ENCODE data around the gene ARHGEF28.

DNA sequence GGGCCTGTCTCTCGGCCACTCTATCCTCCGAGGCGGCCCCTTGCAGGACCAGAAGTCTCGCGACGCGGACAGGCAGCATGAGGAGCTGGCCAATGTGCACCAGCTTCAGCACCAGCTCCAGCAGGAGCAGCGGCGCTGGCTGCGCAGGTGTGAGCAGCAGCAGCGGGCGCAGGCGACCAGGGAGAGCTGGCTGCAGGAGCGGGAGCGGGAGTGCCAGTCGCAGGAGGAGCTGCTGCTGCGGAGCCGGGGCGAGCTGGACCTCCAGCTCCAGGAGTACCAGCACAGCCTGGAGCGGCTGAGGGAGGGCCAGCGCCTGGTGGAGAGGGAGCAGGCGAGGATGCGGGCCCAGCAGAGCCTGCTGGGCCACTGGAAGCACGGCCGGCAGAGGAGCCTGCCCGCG, 283.5 kb downstream of the ARHGEF28 start:
- TF ChIP-seq LARP7 (IDR thresholded peaks at IDR 0.05) (no peak), CREM (IDR thresholded peaks at IDR 0.05; ENCODE audit: low read depth) (no peak), BACH1 (IDR thresholded peaks at IDR 0.05; ENCODE audit: borderline replicate concordance) (no peak), POLR2A (IDR thresholded peaks at IDR 0.05; ENCODE audit: low read depth, low read length) (no peak), POLR2AphosphoS5 (IDR thresholded peaks at IDR 0.05; ENCODE audit: low read length) (no peak), EP300 (IDR thresholded peaks at IDR 0.05; ENCODE audit: borderline replicate concordance in 1 of 2, control insufficient read depth in 1 of 2, low read depth in 2 of 2, low read length in 2 of 2) (no peak), TARDBP (IDR thresholded peaks at IDR 0.05; ENCODE audit: borderline replicate concordance) (no peak), MEF2A (IDR thresholded peaks at IDR 0.05; ENCODE audit: insufficient read depth, low read depth, low read length) (no peak), PAX5 (IDR thresholded peaks at IDR 0.05; ENCODE audit: borderline replicate concordance, low read depth, low read length) (no peak), CBX3 (IDR thresholded peaks at IDR 0.05; ENCODE audit: borderline replicate concordance, low read depth) (no peak)
- TF ChIP-seq, protein P1, sequence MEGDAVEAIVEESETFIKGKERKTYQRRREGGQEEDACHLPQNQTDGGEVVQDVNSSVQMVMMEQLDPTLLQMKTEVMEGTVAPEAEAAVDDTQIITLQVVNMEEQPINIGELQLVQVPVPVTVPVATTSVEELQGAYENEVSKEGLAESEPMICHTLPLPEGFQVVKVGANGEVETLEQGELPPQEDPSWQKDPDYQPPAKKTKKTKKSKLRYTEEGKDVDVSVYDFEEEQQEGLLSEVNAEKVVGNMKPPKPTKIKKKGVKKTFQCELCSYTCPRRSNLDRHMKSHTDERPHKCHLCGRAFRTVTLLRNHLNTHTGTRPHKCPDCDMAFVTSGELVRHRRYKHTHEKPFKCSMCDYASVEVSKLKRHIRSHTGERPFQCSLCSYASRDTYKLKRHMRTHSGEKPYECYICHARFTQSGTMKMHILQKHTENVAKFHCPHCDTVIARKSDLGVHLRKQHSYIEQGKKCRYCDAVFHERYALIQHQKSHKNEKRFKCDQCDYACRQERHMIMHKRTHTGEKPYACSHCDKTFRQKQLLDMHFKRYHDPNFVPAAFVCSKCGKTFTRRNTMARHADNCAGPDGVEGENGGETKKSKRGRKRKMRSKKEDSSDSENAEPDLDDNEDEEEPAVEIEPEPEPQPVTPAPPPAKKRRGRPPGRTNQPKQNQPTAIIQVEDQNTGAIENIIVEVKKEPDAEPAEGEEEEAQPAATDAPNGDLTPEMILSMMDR (IDR thresholded peaks at IDR 0.05 in 2 of 3, conservative IDR thresholded peaks at IDR 0.05 in 1 of 3; ENCODE audit: control insufficient read depth in 2 of 3, extremely low read depth in 1 of 3, insufficient read depth in 1 of 3, low read depth in 3 of 3, low read length in 3 of 3), result no peak
- TF ChIP-seq, protein P2, sequence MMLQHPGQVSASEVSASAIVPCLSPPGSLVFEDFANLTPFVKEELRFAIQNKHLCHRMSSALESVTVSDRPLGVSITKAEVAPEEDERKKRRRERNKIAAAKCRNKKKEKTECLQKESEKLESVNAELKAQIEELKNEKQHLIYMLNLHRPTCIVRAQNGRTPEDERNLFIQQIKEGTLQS (IDR thresholded peaks at IDR 0.05; ENCODE audit: borderline replicate concordance, extremely low read depth, low read depth, low read length), result no peak
- TF ChIP-seq, protein P3, sequence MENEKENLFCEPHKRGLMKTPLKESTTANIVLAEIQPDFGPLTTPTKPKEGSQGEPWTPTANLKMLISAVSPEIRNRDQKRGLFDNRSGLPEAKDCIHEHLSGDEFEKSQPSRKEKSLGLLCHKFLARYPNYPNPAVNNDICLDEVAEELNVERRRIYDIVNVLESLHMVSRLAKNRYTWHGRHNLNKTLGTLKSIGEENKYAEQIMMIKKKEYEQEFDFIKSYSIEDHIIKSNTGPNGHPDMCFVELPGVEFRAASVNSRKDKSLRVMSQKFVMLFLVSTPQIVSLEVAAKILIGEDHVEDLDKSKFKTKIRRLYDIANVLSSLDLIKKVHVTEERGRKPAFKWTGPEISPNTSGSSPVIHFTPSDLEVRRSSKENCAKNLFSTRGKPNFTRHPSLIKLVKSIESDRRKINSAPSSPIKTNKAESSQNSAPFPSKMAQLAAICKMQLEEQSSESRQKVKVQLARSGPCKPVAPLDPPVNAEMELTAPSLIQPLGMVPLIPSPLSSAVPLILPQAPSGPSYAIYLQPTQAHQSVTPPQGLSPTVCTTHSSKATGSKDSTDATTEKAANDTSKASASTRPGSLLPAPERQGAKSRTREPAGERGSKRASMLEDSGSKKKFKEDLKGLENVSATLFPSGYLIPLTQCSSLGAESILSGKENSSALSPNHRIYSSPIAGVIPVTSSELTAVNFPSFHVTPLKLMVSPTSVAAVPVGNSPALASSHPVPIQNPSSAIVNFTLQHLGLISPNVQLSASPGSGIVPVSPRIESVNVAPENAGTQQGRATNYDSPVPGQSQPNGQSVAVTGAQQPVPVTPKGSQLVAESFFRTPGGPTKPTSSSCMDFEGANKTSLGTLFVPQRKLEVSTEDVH (IDR thresholded peaks at IDR 0.05; ENCODE audit: low read depth, partially characterized antibody), result no peak

All from GM12878 (cell line).